ENCODE data around the gene HOXC5. TPM values are rescaled to one million over a fixed set of nuclear protein-coding genes. Genes with fewer than 3 reads are reported as not detected.

The HOXC5 gene
- total and polyA plus RNA-seq, 4 donors, result 3.8 to 3.9 TPM; not detected in 2

DNA sequence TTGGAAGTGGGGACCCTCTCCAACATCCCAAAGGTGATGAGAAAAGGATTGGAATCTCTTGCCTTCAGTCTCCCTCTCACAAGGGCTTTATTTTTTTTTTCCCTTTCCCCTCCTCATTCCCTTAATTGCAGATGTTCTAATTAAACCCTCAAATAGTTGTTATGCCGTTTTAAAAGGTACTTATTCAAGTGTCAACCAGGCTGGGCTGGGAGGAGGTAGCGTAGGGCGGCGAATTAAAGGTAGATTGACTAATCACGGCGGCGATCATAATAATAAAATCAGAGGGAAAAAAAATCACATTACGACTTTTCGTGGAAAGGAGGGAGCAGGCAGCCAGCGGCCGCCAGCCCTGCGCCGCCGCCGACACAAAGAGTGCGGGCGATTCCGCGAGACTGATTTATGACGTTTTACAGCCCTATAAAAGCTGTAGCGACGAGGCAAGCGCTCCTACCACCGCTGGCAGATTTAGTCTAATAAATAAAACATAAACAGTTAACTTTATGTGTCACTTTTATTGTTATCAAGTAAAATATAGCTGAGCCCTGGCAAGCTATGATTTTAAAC, 19.1 kb downstream of the HOXC5 start:
- WGBS, 2 donors, result 51 to 70% methylated on average over 24 of the region's 24 CpGs
- no peak overlapping the region for H3K27ac ChIP-seq (ENCODE audit: low read depth in 1 of 2, low read length in 2 of 2)
- H3K4me1 ChIP-seq (ENCODE audit: control insufficient read depth in 1 of 2, insufficient read depth in 2 of 2, low read length in 2 of 2), result no peaks in the 10 kb centered on the region

GRCh38 chr12:54052438-54053002, 19.7 kb downstream of the HOXC5 start:
- H3K9me3 ChIP-seq (ENCODE audit: control insufficient read depth, low read length), result no peaks in the 10 kb centered on the region
- intact Hi-C loops (cut with DNase I), result no loop called here
- 39 to 66% methylated on average over 10 of the region's 10 CpGs for WGBS, 2 donors
- no peaks in the 10 kb centered on the region for H3K27me3 ChIP-seq (ENCODE audit: control insufficient read depth in 1 of 2, insufficient read depth in 2 of 2, low read length in 1 of 2)
- H3K27ac ChIP-seq (ENCODE audit: low read depth in 1 of 2, low read length in 2 of 2), result no peak overlapping the region
- H3K4me1 ChIP-seq (ENCODE audit: control insufficient read depth in 1 of 2, insufficient read depth in 2 of 2, low read length in 2 of 2), result no peaks in the 10 kb centered on the region
- DNase-seq, result no peak
- no peaks in the 10 kb centered on the region for H3K36me3 ChIP-seq (ENCODE audit: control insufficient read depth in 1 of 2, insufficient read depth in 2 of 2, low read length in 1 of 2)
- peak; percentile 72 for ATAC-seq (ENCODE audit: low FRiP score)
- H3K4me3 ChIP-seq (ENCODE audit: low read length in 2 of 2), result no peak overlapping the region

More for the DNA sequence above, 19.1 kb downstream of the HOXC5 start:
- intact Hi-C loops (cut with DNase I), result no loop called here
- Histone ChIP-seq H3K9me3 (ENCODE audit: control insufficient read depth, low read length) (no peaks in the 10 kb centered on the region), H3K36me3 (ENCODE audit: control insufficient read depth in 1 of 2, insufficient read depth in 2 of 2, low read length in 1 of 2) (no peaks in the 10 kb centered on the region), H3K27me3 (ENCODE audit: control insufficient read depth in 1 of 2, insufficient read depth in 2 of 2, low read length in 1 of 2) (no peaks in the 10 kb centered on the region), H3K4me3 (ENCODE audit: low read length in 2 of 2) (no peak overlapping the region)
- ATAC-seq (ENCODE audit: low FRiP score) (no peak), DNase-seq (no peak)

- peak in 1 of 2 donors; percentile 60 for DNase-seq
- no peak overlapping the region for H3K27ac ChIP-seq (ENCODE audit: low read depth in 1 of 2, low read length in 2 of 2)
- WGBS, 2 donors, result 8 to 9% methylated on average over 22 of the region's 22 CpGs
- no peaks in the 10 kb centered on the region for H3K4me1 ChIP-seq (ENCODE audit: control insufficient read depth in 1 of 2, insufficient read depth in 2 of 2, low read length in 2 of 2)
- ATAC-seq (ENCODE audit: low FRiP score), result peak; percentile 31
- H3K27me3 ChIP-seq (ENCODE audit: control insufficient read depth in 1 of 2, insufficient read depth in 2 of 2, low read length in 1 of 2), result no peaks in the 10 kb centered on the region
- intact Hi-C loops (cut with DNase I), result no loop called here
- no peaks in the 10 kb centered on the region for H3K36me3 ChIP-seq (ENCODE audit: control insufficient read depth in 1 of 2, insufficient read depth in 2 of 2, low read length in 1 of 2)
- H3K4me3 ChIP-seq (ENCODE audit: low read length in 2 of 2), result peak overlapping the region; percentile 85 to 90
- no peaks in the 10 kb centered on the region for H3K9me3 ChIP-seq (ENCODE audit: control insufficient read depth, low read length)
Observed at GRCh38 chr12:54053003-54053750, 20.3 kb downstream of the HOXC5 start.

- DNase-seq (peak in 1 of 2 donors; percentile 61), ATAC-seq (ENCODE audit: low FRiP score) (peak; percentile 70)
- 1 to 2% methylated on average over 51 to 52 of the region's 52 CpGs for WGBS, 2 donors
- H3K27ac ChIP-seq (ENCODE audit: low read depth in 1 of 2, low read length in 2 of 2), result peak within 1 kb of the TSS in 1 of 2 donors; percentile 20
- peak within 1 kb of the TSS; percentile 85 to 90 for H3K4me3 ChIP-seq (ENCODE audit: low read length in 2 of 2)
- H3K36me3 ChIP-seq (ENCODE audit: control insufficient read depth in 1 of 2, insufficient read depth in 2 of 2, low read length in 1 of 2), result no peaks in the 10 kb centered on the region
- no peaks in the 10 kb centered on the region for H3K9me3 ChIP-seq (ENCODE audit: control insufficient read depth, low read length)
- no peaks in the 10 kb centered on the region for H3K4me1 ChIP-seq (ENCODE audit: control insufficient read depth in 1 of 2, insufficient read depth in 2 of 2, low read length in 2 of 2)
- no peaks in the 10 kb centered on the region for H3K27me3 ChIP-seq (ENCODE audit: control insufficient read depth in 1 of 2, insufficient read depth in 2 of 2, low read length in 1 of 2)
- intact Hi-C loops (cut with DNase I), result no loop called here
Observed at GRCh38 chr12:54053751-54054741, 21.2 kb downstream of the HOXC5 start, which contains the start of gene HOXC4. TSS of gene HOXC4 (plus strand) at chr12:54053835. CDS start at chr12:54053923, 88 bp downstream.

DNA sequence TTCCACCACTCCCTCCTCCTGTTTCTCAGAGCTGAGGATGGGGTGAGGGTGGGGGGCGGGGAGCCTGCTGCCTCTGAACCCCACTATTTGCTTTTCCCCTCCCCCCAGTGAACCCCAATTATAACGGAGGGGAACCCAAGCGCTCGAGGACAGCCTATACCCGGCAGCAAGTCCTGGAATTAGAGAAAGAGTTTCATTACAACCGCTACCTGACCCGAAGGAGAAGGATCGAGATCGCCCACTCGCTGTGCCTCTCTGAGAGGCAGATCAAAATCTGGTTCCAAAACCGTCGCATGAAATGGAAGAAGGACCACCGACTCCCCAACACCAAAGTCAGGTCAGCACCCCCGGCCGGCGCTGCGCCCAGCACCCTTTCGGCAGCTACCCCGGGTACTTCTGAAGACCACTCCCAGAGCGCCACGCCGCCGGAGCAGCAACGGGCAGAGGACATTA, 21.9 kb downstream of the HOXC5 start:
- Histone ChIP-seq H3K27ac (ENCODE audit: low read depth in 1 of 2, low read length in 2 of 2) (no peak overlapping the region), H3K36me3 (ENCODE audit: control insufficient read depth in 1 of 2, insufficient read depth in 2 of 2, low read length in 1 of 2) (no peaks in the 10 kb centered on the region), H3K27me3 (ENCODE audit: control insufficient read depth in 1 of 2, insufficient read depth in 2 of 2, low read length in 1 of 2) (no peaks in the 10 kb centered on the region), H3K4me1 (ENCODE audit: control insufficient read depth in 1 of 2, insufficient read depth in 2 of 2, low read length in 2 of 2) (no peaks in the 10 kb centered on the region), H3K4me3 (ENCODE audit: low read length in 2 of 2) (peak overlapping the region; percentile 85 to 90), H3K9me3 (ENCODE audit: control insufficient read depth, low read length) (no peaks in the 10 kb centered on the region)
- DNase-seq (no peak), ATAC-seq (ENCODE audit: low FRiP score) (no peak)
- intact Hi-C loops (cut with DNase I), result no loop called here
- WGBS, 2 donors, result 20% methylated on average over 24 of the region's 24 CpGs

DNA sequence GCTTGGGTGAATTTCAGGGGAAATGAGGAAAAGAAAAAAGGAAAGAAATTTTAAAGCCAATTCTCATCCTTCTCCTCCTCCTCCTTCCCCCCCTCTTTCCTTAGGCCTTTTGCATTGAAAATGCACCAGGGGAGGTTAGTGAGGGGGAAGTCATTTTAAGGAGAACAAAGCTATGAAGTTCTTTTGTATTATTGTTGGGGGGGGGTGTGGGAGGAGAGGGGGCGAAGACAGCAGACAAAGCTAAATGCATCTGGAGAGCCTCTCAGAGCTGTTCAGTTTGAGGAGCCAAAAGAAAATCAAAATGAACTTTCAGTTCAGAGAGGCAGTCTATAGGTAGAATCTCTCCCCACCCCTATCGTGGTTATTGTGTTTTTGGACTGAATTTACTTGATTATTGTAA, 22.7 kb downstream of the HOXC5 start:
- no peaks in the 10 kb centered on the region for H3K27me3 ChIP-seq (ENCODE audit: control insufficient read depth in 1 of 2, insufficient read depth in 2 of 2, low read length in 1 of 2)
- no peak overlapping the region for H3K4me3 ChIP-seq (ENCODE audit: low read length in 2 of 2)
- no peak for DNase-seq
- intact Hi-C loops (cut with DNase I), result no loop called here
- no peak for ATAC-seq (ENCODE audit: low FRiP score)
- no peak overlapping the region for H3K27ac ChIP-seq (ENCODE audit: low read depth in 1 of 2, low read length in 2 of 2)
- H3K36me3 ChIP-seq (ENCODE audit: control insufficient read depth in 1 of 2, insufficient read depth in 2 of 2, low read length in 1 of 2), result no peaks in the 10 kb centered on the region
- H3K4me1 ChIP-seq (ENCODE audit: control insufficient read depth in 1 of 2, insufficient read depth in 2 of 2, low read length in 2 of 2), result no peaks in the 10 kb centered on the region
- no peaks in the 10 kb centered on the region for H3K9me3 ChIP-seq (ENCODE audit: control insufficient read depth, low read length)
- WGBS, 2 donors, result 81 to 83% methylated on average over 2 of the region's 2 CpGs

DNA sequence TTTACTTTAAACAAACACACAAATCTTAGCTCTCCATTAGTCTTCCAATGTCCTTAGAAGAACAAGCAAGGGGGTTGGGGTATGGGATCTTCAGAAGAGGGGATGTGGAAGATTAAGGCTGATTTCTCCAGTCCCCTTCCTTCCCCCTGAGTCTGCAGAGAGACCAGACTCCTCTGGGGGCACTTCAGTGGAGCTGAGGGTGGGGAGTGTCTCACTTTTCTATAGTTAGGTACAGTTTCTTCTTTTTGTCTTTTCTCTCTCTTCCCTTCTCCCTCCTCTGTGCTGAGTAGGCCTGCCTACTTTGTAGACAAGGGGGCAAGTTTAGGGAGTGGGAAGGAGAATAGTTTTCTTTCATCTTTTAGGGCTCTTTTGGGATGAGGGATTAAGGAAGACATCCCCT, 23.3 kb downstream of the HOXC5 start:
- Histone ChIP-seq H3K27ac (ENCODE audit: low read depth in 1 of 2, low read length in 2 of 2) (no peak overlapping the region), H3K9me3 (ENCODE audit: control insufficient read depth, low read length) (no peaks in the 10 kb centered on the region), H3K4me1 (ENCODE audit: control insufficient read depth in 1 of 2, insufficient read depth in 2 of 2, low read length in 2 of 2) (no peaks in the 10 kb centered on the region), H3K27me3 (ENCODE audit: control insufficient read depth in 1 of 2, insufficient read depth in 2 of 2, low read length in 1 of 2) (no peaks in the 10 kb centered on the region), H3K4me3 (ENCODE audit: low read length in 2 of 2) (no peak overlapping the region), H3K36me3 (ENCODE audit: control insufficient read depth in 1 of 2, insufficient read depth in 2 of 2, low read length in 1 of 2) (no peaks in the 10 kb centered on the region)
- ATAC-seq (ENCODE audit: low FRiP score) (no peak), DNase-seq (no peak)
- intact Hi-C loops (cut with DNase I), result no loop called here

DNA sequence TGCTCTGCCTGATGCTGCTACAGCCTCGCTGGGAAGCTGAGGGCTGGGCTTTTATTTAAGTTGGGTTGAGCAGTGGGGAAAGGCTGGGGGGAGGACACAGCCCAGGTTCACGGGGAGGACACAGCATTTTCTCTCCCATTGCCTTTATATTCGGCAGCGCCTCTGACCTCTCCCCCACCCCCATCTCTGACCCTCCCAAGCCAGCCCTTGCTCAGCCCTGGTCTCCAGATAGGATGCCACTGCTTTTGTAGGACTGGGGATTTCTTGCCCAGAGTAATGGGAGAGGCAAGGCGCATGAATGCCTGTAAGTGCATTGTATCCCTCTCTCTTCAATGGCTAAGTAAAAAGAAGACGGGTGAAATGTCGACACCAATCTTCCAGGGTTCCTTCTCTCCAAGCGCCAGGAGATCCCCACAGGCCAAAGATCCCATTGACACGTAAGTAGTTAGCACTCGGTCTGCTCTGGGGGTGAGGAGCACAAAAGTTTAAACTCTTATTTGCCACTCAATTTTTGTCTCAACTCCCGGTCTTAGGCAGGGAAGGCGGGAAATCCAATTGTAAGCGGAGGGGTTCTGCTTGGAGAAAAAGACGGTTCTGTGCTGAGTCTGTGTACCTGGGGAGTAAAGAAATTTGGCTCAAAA, 25.4 kb downstream of the HOXC5 start:
- H3K4me1 ChIP-seq (ENCODE audit: control insufficient read depth in 1 of 2, insufficient read depth in 2 of 2, low read length in 2 of 2), result no peaks in the 10 kb centered on the region
- no peaks in the 10 kb centered on the region for H3K27me3 ChIP-seq (ENCODE audit: control insufficient read depth in 1 of 2, insufficient read depth in 2 of 2, low read length in 1 of 2)
- WGBS, 2 donors, result 74 to 93% methylated on average over 14 of the region's 14 CpGs
- no peak for ATAC-seq (ENCODE audit: low FRiP score)
- no peak for DNase-seq
- H3K4me3 ChIP-seq (ENCODE audit: low read length in 2 of 2), result no peak overlapping the region
- no peak overlapping the region for H3K27ac ChIP-seq (ENCODE audit: low read depth in 1 of 2, low read length in 2 of 2)
- no peaks in the 10 kb centered on the region for H3K9me3 ChIP-seq (ENCODE audit: control insufficient read depth, low read length)
- intact Hi-C loops (cut with DNase I), result no loop called here
- no peaks in the 10 kb centered on the region for H3K36me3 ChIP-seq (ENCODE audit: control insufficient read depth in 1 of 2, insufficient read depth in 2 of 2, low read length in 1 of 2)

Data from aorta (tissue), 5 donors.